ENCODE measurements around the gene MND1. TPM values are rescaled to one million over a fixed set of nuclear protein-coding genes. Genes with fewer than 3 reads are reported as not detected.
"Not testable (repeated sequence)": the region's sequence is repeated elsewhere in the genome, so short reads cannot be mapped to it uniquely, and the experiment has no call there.

Gene MND1
- total and polyA plus RNA-seq, 2 donors (not counting 3 experiments of a cell fraction or from before 2014, with no cell fraction given) = 0.66 to 7.7 TPM

DNA sequence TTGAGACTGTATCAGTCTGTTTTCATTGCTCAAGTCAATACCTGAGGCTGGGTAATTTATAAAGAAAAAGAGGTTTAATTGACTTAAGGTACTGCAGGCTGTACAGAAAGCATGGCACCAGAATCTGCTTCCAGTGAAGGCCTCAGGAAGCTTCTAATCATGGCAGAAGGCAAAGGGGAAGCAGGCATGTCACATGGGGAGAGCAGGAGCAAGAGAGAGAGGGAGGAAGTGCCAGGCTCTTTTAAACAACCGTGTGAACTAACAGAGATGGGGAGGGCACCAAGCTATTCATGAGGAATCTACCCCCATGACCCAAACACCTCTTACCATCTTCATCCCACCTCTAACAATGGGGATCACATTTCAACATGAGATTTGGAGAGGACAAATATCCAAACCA, 114.5 kb downstream of the MND1 start:
- POLR2A ChIA-PET = no interaction called here

DNA sequence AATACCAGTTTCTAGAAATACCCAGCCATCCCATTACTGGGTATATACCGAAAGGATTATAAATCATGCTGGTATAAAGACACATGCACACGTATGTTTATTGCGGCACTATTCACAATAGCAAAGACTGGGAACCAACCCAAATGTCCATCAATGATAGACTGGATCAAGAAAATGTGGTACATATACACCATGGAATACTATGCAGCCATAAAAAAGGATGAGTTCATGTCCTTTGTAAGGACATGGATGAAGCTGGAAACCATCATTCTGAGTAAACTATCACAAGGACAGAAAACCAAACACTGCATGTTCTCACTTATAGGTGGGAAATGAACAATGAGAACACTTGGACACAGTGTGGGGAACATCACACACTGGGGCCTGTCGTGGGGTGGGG, 117.1 kb downstream of the MND1 start:
- FAIRE-seq; H3K9me1 ChIP-seq (replicated peaks; ENCODE audit: control insufficient read depth, extremely low read depth, insufficient read depth, low read length); POLR2A ChIA-PET; DNase-seq (ENCODE audit: low read depth, low spot score); H3K79me2 ChIP-seq (ENCODE audit: control insufficient read depth, insufficient read depth, low read length); BruUV-seq (replicated peaks); H4K20me1 ChIP-seq (replicated peaks; ENCODE audit: control insufficient read depth, extremely low read depth, insufficient read depth, low read length); H2AFZ ChIP-seq (ENCODE audit: low read depth, low read length); H3K36me3 ChIP-seq (ENCODE audit: control insufficient read depth in 2 of 2, extremely low read depth in 1 of 2, insufficient read depth in 2 of 2, low read length in 2 of 2); intact Hi-C loops (cut with micrococcal nuclease); H3K9me3 ChIP-seq (replicated peaks; ENCODE audit: control insufficient read depth, insufficient read depth, low read length); H3K27ac ChIP-seq (ENCODE audit: insufficient read depth, low read depth, low read length); CTCF ChIA-PET; H3K4me2 ChIP-seq (ENCODE audit: insufficient read depth, low read length); H3K9ac ChIP-seq (replicated peaks; ENCODE audit: extremely low read depth, insufficient read depth, low read length); H3K4me1 ChIP-seq (ENCODE audit: control insufficient read depth, extremely low read depth, insufficient read depth, low read length); dilution Hi-C loops (cut with MboI; ENCODE audit: extremely low pct_ligation_motif_present, low sequenced_read_pairs); H3K27me3 ChIP-seq (ENCODE audit: control insufficient read depth in 2 of 2, insufficient read depth in 2 of 2, low read length in 2 of 2); H3K4me3 ChIP-seq (replicated peaks in 1 of 3; ENCODE audit: insufficient read depth in 1 of 3, low read depth in 1 of 3, low read length in 3 of 3): not testable (repeated sequence)

More for the DNA sequence above, 114.5 kb downstream of the MND1 start:
- DNase-seq (ENCODE audit: low read depth, low spot score) = no peak
- CTCF ChIA-PET = no interaction called here
- Histone ChIP-seq H3K79me2 (ENCODE audit: control insufficient read depth, insufficient read depth, low read length) (no peaks in the 10 kb centered on the region), H2AFZ (ENCODE audit: low read depth, low read length) (no peak overlapping the region), H3K27me3 (ENCODE audit: control insufficient read depth in 2 of 2, insufficient read depth in 2 of 2, low read length in 2 of 2) (no peaks in the 10 kb centered on the region), H3K4me1 (ENCODE audit: control insufficient read depth, extremely low read depth, insufficient read depth, low read length) (no peaks in the 10 kb centered on the region), H3K27ac (ENCODE audit: insufficient read depth, low read depth, low read length) (no peak overlapping the region), H3K9ac (replicated peaks; ENCODE audit: extremely low read depth, insufficient read depth, low read length) (no peak overlapping the region), H3K4me3 (replicated peaks in 1 of 3; ENCODE audit: insufficient read depth in 1 of 3, low read depth in 1 of 3, low read length in 3 of 3) (no peak overlapping the region), H3K36me3 (ENCODE audit: control insufficient read depth in 2 of 2, extremely low read depth in 1 of 2, insufficient read depth in 2 of 2, low read length in 2 of 2) (no peaks in the 10 kb centered on the region), H3K4me2 (ENCODE audit: insufficient read depth, low read length) (no peak overlapping the region), H3K9me1 (replicated peaks; ENCODE audit: control insufficient read depth, extremely low read depth, insufficient read depth, low read length) (no peaks in the 10 kb centered on the region), H4K20me1 (replicated peaks; ENCODE audit: control insufficient read depth, extremely low read depth, insufficient read depth, low read length) (no peaks in the 10 kb centered on the region), H3K9me3 (replicated peaks; ENCODE audit: control insufficient read depth, insufficient read depth, low read length) (no peaks in the 10 kb centered on the region)
- dilution Hi-C loops (cut with MboI; ENCODE audit: extremely low pct_ligation_motif_present, low sequenced_read_pairs) = no loop called here
- intact Hi-C loops (cut with micrococcal nuclease) = no loop called here
- no peak for FAIRE-seq
- BruUV-seq (replicated peaks) = no TSS peak
- TF ChIP-seq FOS (IDR thresholded peaks at IDR 0.05; ENCODE audit: borderline replicate concordance, insufficient read depth, low read length) (no peak), POLR2AphosphoS5 (IDR thresholded peaks at IDR 0.05; ENCODE audit: insufficient read depth, low read depth, low read length) (no peak), POLR2A (IDR thresholded peaks at IDR 0.05; ENCODE audit: low read depth, low read length) (no peak), JUN (IDR thresholded peaks at IDR 0.05; ENCODE audit: borderline replicate concordance, insufficient read depth, insufficient read length, low read depth) (no peak), GATA2 (IDR thresholded peaks at IDR 0.05; ENCODE audit: insufficient read depth, insufficient read length, low read depth, low read length) (no peak)
- TF ChIP-seq, protein P1, sequence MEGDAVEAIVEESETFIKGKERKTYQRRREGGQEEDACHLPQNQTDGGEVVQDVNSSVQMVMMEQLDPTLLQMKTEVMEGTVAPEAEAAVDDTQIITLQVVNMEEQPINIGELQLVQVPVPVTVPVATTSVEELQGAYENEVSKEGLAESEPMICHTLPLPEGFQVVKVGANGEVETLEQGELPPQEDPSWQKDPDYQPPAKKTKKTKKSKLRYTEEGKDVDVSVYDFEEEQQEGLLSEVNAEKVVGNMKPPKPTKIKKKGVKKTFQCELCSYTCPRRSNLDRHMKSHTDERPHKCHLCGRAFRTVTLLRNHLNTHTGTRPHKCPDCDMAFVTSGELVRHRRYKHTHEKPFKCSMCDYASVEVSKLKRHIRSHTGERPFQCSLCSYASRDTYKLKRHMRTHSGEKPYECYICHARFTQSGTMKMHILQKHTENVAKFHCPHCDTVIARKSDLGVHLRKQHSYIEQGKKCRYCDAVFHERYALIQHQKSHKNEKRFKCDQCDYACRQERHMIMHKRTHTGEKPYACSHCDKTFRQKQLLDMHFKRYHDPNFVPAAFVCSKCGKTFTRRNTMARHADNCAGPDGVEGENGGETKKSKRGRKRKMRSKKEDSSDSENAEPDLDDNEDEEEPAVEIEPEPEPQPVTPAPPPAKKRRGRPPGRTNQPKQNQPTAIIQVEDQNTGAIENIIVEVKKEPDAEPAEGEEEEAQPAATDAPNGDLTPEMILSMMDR (IDR thresholded peaks at IDR 0.05; ENCODE audit: extremely low read depth in 1 of 2, insufficient read depth in 1 of 2, low read depth in 1 of 2, low read length in 2 of 2) = no peak
- TF ChIP-seq, protein P2, sequence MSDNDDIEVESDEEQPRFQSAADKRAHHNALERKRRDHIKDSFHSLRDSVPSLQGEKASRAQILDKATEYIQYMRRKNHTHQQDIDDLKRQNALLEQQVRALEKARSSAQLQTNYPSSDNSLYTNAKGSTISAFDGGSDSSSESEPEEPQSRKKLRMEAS (IDR thresholded peaks at IDR 0.05; ENCODE audit: insufficient read depth, insufficient read length) = no peak

Measured in endothelial cell of umbilical vein (primary cell).